GM18502 (cell line): ENCODE results near the gene PPP1R15B.

Experiments
- ATAC-seq: cut with Tn5 transposase; IDR thresholded peaks from one replicate; pipeline ENCODE4 v1.9.1; 2021; ENCODE audit warnings: mild to moderate bottlenecking; ENCODE audit not compliant: unreplicated experiment, poor library complexity

The PPP1R15B gene

DNA sequence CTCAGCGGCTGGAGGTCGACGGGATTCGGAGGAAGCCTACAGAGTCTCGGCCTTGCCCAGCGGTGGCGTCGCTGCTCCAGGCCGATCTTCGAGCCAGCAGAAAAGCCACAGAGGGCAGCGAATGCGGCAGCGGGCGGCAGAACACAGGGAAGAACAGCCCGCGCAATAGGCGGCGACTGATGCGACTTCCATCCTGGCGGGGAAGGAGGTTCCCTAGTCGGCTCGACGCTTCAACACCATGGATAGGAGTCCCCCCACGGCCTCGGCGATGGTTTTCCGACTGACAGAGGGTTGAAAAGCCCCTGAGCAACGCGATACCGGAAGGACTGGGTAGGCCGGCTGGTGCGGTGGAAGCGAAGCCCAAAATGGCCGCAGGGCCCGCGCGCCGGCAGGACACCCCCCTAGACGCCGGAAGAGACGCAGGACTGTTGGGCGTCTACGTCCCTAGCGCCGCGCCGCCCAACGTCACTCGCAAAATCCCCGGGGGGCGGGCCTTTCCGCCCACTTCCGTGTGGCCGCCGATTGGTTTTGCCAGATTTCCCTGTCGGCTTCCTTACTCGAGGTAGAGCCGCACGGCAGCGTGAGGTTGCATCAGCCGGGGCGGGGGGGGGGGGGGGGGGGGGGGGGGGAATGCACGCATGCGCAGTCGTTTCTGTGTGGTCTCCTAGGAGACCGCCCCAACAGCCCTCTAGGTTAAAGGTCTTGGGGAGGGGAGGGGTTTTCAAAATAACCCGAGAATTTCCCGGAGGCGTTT lies at the start of gene PPP1R15B:
PPP1R15B (minus strand) TSS at position 367 of the 754 bp plus-strand sequence. CDS start 406 bp downstream, outside the sequence.
- ATAC-seq, result peak; percentile 88

DNA sequence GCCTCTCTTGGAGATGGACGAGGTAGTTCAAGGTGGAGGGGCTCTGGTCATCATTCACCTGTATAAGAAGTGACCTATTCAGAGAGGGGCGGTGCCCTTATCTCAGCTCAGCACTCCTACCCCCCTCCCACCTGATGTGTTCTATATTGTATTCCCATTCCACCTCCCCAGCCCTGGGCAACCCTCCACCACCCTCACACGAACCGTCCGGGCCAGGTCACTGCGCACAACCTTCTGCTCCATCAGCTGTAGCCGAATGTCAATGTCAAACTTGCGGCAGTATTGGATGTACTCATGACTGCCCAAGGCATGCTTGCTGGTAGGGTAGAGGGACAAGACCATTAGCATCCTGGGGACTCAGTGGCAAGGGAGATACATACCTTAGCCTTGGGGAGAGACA lies 48.7 kb upstream of the PPP1R15B start:
- ATAC-seq, result no peak

DNA sequence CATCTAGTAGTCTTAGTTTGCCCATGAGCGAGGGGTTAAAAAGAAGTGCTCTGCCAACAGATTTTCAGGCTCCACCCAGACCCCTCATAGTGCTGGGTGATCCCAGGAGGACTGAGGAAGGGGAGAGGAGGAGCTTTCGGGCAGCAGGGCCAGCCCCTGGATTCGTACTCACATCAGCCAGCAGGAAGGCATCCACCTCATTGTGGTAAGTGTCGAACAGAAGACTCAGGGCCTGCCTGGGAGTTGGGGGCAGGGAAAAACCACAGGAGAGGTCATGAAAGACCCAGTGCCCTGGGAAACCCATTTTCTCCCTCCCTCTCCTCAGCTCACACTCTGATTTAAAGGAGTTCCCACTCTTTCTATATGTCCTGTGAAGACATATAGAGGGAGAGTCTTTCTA lies 48.1 kb upstream of the PPP1R15B start:
- ATAC-seq, result no peak

DNA sequence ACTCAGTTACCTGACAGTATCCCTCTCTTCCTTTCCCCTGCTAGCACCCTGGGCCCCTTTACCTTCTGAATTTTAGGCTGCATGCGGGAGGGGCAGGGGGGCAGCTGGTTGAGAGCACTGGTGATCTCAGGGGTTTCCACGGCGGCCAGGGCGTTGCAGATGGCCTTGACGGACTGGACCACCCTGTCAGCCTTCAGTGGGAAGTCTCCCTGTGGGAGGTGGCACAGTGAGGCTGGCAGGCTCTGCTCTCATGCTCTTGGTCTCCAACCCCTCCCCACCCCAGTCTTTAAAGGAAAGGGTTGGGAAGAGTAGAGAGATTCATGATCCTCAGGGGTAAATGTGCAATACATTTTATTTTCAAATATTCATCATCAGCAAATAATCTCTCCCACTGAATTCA lies 46.0 kb upstream of the PPP1R15B start:
- no peak for ATAC-seq

DNA sequence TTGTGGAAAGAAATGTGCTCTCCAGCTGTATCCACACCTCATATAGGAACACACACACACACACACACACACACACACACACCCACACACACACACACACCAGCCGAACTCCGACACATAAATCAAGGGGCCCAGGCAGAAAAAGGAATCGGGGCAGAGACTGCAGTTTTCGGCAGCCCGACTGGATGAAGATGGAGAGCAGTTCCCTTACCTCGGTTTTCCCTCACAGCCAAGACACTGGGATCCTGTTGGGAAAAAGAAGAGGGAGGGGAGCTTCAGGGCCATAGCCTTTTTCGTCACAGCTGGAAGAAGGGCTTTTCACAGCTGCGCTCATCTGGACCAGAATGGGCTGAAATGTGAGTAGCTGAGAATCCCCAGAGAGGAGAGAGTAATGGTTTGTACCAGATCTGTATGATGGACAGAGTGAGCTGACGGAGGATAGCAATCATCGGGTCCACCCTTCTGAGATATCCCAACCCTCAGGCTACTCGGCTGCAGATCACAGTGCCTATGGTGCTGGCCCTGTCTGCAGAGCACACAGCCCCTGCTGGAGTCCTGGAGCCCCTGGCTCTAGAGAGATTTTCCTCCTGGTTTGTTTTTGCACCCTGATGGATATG lies 45.3 kb upstream of the PPP1R15B start:
- ATAC-seq, result no peak

DNA sequence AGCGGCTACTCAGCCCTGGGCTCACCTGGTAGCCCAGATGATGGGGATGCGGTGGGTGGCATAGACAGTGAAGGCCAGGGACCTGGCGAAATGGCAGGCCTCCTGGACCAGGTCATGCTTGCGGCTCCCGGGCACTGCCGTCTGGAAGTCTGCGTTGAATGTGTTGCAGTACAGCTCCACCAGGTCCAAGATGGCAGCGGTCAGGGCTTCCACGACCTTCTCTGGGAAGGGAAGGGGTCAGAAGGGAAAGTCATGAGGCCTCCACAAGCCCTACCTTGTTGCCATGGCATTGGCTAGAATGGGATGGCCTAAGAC lies 44.2 kb upstream of the PPP1R15B start:
- ATAC-seq, result no peak

DNA sequence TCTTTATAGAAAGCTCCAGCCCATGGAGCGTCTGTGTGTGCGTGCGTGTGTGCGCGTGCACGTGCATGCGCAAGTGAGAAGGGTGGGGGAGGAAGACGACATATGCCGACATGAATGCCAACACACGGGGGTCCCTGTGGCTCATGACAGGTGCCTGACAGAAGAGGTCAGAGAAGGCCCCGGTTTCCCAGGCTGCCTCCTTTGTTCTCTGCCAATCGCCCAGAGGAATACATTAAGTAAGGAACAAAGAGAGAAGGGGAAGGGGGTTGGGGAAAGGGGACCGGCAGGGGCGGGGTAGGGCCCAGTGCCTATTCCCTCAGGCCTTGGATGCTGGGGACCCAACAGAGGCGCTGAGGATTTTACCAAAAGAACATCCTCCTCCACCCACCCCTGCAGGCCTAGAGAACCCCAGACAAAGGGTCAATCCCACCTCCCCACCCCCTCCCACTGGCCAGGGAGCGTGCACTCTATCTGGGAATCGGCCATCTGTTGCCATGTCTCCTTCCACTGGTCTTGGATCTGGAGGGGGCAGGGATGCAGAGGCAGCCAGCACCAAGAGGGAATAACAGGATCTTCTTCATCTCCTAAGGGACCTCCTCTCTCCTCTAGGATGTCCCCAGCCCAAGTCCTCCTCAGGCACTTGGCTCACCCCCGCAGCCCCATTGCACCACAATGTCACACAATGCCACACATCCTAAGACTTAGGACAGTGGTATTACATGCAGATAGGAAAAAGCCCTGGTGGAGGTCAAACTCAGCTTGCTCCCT lies 43.6 kb upstream of the PPP1R15B start:
- no peak for ATAC-seq

DNA sequence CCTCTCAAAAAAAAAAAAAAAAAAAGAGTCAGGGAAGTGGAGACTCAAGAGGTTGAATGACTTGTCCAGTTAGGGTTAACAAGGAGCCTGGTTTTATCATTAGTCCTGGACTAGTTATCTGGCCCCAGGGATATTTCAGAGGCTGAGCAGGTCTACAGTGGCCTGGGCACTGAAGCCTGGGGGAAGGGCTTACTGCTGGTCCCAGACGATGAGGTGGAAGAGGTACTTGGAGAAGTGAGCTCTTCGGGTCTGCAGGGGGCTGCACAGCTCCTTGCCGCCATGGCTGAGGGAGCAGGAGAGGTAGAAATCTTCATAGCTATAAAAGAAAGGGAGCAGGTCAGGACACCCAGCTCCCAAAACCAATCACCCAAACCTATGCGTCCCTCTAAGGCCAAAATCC lies 42.9 kb upstream of the PPP1R15B start:
- no peak for ATAC-seq

DNA sequence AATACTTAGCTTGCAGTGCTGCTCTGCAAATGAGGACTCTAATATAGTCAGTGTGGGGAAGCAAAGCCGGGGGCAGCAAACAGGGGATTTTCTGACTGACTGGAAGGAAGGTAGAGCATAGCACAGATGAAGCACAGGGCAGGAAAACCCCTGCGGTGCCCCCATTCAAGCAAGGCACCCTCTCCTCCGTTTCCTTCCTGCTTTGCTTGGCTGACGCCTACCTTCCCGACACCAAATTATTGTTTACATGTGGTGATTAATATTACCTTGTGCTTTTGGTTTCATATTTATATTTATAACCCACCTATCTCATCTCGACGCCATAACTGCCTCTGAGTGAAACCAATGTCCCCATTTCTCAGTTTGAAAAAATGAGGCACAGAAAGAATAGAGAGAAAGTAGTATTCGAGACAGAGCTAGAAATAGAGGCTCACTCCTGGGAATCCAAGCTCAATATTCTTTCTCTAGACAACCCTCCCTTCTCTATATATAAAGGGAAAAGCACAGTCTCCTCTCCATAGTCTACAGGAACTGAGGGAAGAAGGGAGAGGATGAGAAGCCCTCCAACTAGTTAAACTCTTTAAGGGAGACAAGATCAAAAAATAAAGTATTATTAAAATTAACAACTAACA lies 41.6 kb upstream of the PPP1R15B start:
- ATAC-seq, result peak; percentile 78

DNA sequence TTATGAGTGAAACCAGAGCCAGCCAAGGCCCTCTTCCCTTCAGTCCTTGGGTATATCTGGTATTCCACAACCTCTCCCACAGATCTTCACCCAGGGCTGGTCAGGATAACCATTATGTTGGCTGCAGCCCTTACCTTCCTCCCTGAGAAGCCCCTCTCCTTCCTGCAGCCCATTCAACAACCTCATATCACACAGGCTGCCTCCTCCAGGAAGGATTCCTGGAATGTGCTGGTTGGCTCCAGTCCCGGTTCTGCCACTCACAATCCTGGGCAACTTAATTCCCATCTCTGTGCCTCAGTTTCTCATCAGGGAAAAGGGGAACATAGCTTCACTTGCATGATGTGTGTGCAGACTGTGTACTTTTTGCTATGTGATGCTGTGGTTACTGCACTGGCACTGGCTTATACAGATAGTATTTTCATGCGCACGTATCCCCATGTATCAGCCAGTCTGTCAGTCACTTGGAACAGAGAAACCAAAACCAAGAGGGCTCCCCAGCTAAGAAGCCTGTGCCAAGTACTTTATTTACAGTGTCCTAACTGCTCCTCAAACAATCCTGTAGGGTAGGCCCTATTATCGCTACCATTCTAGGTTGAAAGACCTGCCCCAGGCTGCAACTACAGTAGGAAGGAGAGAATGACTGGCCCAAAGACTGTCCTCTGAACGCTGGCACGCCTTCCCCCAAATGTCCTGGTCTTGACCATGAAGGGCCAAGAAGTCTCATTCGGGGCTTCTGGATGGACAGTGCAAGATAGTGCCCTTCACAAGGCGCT lies 39.9 kb upstream of the PPP1R15B start:
- no peak for ATAC-seq

DNA sequence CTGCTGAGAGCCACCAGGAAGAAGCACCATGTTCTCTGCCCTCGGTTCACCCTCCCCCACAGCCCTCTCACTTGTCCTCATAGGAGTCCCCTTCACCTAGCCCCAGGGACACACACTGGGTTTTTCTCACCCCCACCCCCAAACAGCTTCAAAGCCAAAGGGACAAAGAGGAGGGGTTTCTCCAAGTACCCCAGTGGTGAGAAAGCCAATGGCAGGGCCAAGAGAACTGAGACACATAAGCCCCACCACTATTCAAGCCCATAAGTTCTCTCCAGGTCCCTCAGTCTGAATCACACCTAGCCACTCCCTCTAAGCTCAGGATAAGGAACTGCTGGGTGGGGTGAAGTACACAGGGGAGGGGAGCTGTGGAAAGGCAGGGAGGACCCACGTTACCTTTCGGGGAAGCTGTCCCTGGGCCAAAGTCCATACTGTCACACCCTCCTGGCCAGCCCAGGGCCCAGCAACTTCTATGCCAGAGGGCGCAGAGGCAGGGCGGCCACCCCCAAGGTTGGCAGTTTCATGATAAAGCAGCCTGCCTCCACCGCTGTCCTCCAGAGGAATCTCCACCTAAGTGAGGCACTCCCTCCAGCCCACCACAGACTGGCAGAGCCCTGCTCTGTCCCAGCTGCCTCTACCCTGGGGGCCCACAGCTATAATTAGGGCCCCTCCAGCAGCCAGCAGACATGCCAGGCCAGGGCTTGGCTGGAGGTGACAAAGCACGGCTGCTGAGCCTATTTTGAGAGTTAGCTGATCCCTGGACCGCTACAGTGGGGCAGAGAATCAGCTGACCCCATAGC lies 39.0 kb upstream of the PPP1R15B start:
- no peak for ATAC-seq

DNA sequence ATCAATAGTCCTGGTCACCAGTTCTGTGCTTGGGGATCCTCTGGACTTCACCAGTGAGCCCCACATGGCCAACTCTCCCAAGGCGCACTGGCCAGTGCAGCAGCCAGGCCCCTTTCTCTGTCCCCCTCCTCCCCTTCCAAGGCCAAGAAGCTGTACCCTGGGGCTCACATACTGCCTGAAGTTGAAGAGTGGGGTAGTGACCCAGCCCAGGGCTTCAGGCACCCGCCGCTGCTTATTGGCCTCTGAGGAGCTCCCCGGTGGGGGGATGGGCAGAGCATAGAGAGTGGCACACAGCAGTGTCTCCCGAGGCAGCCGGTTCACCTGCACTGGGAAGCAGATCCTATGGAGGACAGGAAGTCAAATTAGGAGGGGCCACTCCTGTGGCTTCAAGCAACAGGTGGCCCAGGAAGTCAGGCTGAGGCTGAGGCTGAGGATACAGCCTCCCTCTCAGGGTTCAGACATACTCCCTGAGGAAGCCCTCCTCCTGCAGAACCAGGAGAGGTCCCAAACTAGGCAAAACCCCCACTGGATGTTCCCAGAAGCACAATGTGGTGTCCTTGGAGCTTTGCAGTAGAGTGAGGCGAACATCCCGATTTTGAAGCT lies 38.2 kb upstream of the PPP1R15B start:
- no peak for ATAC-seq

DNA sequence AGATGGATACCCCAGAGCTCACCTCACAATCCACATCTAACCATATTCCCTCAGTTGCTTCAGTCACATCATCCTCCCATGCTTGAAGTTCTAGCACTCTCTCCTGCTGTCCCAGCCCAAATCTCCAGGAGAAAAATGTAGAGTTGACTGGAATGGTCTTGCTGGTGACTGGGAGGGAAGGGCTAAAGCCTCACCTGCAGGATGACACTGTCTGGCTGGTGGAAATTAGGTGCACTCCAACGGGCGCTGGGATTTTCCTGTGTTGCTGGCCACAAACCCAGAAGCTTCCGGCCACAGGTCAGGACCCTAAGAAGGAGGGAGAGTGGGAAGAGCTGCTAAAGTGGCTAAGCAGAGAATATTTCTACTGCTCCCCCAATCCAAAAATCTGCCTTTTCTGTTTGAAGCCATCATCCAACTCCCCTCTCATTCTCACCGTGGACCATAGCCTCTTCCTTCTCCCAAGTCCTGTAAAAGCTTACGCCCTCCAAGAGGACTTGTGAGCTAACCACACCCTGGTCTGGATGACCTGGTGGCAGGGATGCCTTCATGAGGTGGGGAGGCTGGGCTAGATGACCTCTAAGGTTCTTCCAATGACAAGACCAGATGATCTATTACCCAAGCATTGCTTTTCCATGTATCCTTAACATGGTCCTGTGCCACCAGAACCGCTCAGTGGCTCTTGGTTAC lies 37.5 kb upstream of the PPP1R15B start:
- no peak for ATAC-seq

DNA sequence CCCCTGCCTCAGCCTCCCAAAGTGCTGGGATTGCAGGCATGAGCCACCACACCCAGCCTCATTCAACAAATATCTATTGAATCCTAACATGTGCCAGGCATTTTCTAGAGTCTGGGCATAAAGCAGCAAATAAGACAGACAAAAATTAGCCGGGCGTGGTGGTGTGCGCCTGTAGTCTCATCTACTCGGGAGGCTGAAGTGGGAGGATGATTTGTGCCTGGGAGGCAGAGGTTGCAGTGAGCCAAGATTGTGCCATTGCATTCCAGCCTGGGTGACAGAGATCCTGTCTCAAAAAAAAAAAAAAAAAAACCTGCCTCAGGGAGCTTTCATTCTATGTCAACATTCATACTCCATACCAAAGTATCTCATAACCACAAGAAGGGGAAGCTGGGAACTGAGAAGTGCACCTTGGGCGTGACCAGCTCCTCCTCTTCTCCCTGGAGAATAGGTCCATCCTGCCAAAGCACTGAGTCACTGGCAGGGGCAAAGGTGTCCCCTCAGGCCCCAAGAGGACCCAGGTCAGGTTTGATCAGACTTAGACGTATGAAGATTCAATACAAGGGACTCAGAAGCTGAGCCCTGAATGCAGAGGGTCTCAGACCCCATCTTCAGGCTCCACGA lies 36.8 kb upstream of the PPP1R15B start:
- no peak for ATAC-seq

DNA sequence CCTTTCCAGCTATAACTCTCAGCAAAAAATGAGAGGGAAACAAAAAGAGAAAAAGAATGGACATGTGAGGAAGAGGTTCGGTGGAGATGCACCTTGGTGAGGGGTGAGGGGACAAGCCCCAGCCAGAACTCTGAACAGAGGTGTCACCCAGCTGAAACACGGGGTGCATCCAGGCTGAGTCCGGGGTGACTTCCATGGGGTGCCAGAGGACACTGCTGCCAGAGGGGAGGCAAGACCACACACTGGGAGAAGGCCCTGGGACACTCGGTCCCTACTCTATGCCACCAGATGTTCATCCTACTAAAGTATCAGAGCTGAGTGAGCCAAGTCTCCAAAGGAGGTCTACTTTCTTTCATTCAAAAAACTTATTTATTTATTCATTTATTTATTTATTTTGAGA lies 36.1 kb upstream of the PPP1R15B start:
- ATAC-seq, result no peak

DNA sequence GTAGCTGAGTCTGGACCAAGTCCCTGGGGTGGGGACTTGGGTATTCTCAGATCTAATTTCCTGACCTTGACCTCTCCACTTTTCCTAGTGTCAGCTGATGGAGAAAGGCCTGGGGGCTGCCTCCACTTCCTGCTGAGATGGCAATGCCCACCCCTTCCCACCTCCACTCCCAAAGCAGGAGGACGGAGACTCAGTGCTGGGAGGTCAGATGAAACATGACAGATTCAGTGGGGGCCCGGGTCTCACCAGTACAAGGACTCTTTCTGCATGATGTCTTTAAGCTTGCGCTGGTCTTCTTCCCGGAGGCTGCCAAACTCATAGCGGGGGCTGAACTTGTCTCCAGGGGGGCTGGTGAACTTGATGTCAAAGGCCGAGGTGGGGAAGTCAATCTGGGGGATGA lies 35.6 kb upstream of the PPP1R15B start:
- ATAC-seq, result no peak

DNA sequence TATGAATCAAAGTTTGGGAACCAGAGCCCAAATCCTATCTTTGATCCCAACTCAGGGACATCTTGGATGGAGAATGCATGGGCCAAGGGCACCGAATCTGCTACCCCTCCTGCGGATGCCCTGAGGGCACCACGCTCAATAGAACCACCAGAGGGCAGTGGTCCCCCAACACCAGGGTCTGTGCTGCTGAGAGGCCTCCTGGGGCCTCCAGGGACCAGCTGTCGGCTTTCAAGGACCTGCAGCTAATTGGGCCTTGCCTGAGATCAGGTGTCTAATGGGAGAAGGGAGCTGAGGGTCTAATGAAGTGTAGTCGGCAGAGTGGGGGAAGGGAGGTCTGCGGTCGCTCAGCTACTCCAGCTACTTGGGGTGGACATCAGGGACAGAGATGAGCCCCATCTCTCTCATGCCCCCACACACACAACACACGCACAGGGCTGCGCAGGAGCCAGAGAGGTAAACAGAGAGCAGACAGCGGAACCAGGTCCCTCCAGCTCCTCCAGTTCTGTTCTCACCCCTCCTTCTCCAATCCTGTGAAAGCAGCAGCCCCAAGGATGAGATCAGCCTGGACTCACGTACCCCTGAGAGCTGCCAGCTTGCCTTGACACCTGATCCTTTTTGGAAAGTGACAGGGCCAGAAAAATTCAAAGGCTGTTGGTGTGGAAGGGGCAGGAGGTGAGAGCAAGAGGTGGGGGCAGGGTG lies 34.9 kb upstream of the PPP1R15B start:
- peak; percentile 80 for ATAC-seq
